Measurements from ENCODE around the gene MS4A6E.
"Not testable (repeated sequence)": the region's sequence is repeated elsewhere in the genome, so short reads cannot be mapped to it uniquely, and the experiment has no call there.

MS4A6E gene

GRCh38 chr11:60301178-60301577 is 25.9 kb upstream of the MS4A6E start:
- in situ Hi-C loops (cut with HindIII; ENCODE audit: low sequenced_read_pairs): no loop called here
- DNase-seq (ENCODE audit: low read depth): no peak
- TF ChIP-seq CTCF (IDR thresholded peaks at IDR 0.05; ENCODE audit: low read depth, low read length, missing control alignments): no peak
- H3K4me3 ChIP-seq (ENCODE audit: low read depth, low read length): no peak overlapping the region

- H3K4me3 ChIP-seq (ENCODE audit: low read depth, low read length); DNase-seq (ENCODE audit: low read depth); in situ Hi-C loops (cut with HindIII; ENCODE audit: low sequenced_read_pairs): not testable (repeated sequence)
These were observed 25.2 kb upstream of the MS4A6E start for GRCh38 chr11:60301884-60302283.

- no peak for DNase-seq (ENCODE audit: low read depth)
- in situ Hi-C loops (cut with HindIII; ENCODE audit: low sequenced_read_pairs): no loop called here
These were observed 23.4 kb upstream of the MS4A6E start for GRCh38 chr11:60303661-60304060.

GRCh38 chr11:60305906-60306619 is 21.0 kb upstream of the MS4A6E start:
- DNase-seq (ENCODE audit: low read depth): no peak
- no peak for TF ChIP-seq CTCF (IDR thresholded peaks at IDR 0.05; ENCODE audit: low read depth, low read length, missing control alignments)
- H3K4me3 ChIP-seq (ENCODE audit: low read depth, low read length): no peak overlapping the region
- in situ Hi-C loops (cut with HindIII; ENCODE audit: low sequenced_read_pairs): no loop called here

More at GRCh38 chr11:60303661-60304060, 23.4 kb upstream of the MS4A6E start:
- TF ChIP-seq CTCF (IDR thresholded peaks at IDR 0.05; ENCODE audit: low read depth, low read length, missing control alignments): no peak
- no peak overlapping the region for H3K4me3 ChIP-seq (ENCODE audit: low read depth, low read length)

GRCh38 chr11:60307507-60308195 is 19.4 kb upstream of the MS4A6E start:
- H3K4me3 ChIP-seq (ENCODE audit: low read depth, low read length): no peak overlapping the region
- TF ChIP-seq CTCF (IDR thresholded peaks at IDR 0.05; ENCODE audit: low read depth, low read length, missing control alignments): no peak
- DNase-seq (ENCODE audit: low read depth): no peak
- in situ Hi-C loops (cut with HindIII; ENCODE audit: low sequenced_read_pairs): no loop called here

GRCh38 chr11:60310407-60310998 is 16.6 kb upstream of the MS4A6E start:
- in situ Hi-C loops (cut with HindIII; ENCODE audit: low sequenced_read_pairs): no loop called here

More at GRCh38 chr11:60310407-60310998, 16.6 kb upstream of the MS4A6E start:
- TF ChIP-seq CTCF (IDR thresholded peaks at IDR 0.05; ENCODE audit: low read depth, low read length, missing control alignments): no peak
- DNase-seq (ENCODE audit: low read depth): no peak
- no peak overlapping the region for H3K4me3 ChIP-seq (ENCODE audit: low read depth, low read length)
